H1 (cell line): Measurements from ENCODE around the gene ZNF213. TPM values are rescaled to one million over a fixed set of nuclear protein-coding genes. Genes with fewer than 3 reads are reported as not detected.

Source experiments
- CTCF ChIA-PET: fragments of 300-600 bp; sonication (Branson Sonifier 250); formaldehyde crosslinking; loops from one replicate; lab custom pipeline; 2021; ENCODE audit not compliant: partially characterized antibody; lab: Charles Lee
- POLR2A ChIA-PET: fragments of 300-600 bp; sonication (Branson Sonifier 250); formaldehyde crosslinking; loops from one replicate; lab custom pipeline; 2021; ENCODE audit warnings: inconsistent platforms; ENCODE audit not compliant: partially characterized antibody; lab: Charles Lee
- DNase-seq, 2 experiments: peaks; one replicate each; pipeline versions ENCODE4 v3.0.0 to v3.0.0-alpha.2; 2010 to 2022; ENCODE audit warnings: low spot score in 2 of 2, low read depth in 1 of 2, mixed read lengths in 1 of 2
- FAIRE-seq: peaks from 2 replicates; lab custom pipeline; 2011; peaks lifted over from hg19 to GRCh38; lab: Jason Lieb, UNC
- H2AFZ ChIP-seq: 2 replicates; pipeline ENCODE4 v1.8.1; 2012; ENCODE audit warnings: low read length, inconsistent platforms
- H2AK5ac ChIP-seq: 2 replicates; pipeline ENCODE4 v1.6.1; 2013; ENCODE audit warnings: low read depth, low read length
- H2BK120ac ChIP-seq: replicated peaks from 2 replicates; pipeline ENCODE3; 2013; ENCODE audit warnings: low read depth, low read length, inconsistent platforms
- H2BK12ac ChIP-seq: 2 replicates; pipeline ENCODE4 v1.6.1; 2013; ENCODE audit warnings: low read depth, low read length
- H2BK15ac ChIP-seq: 2 replicates; pipeline ENCODE4 v1.6.1; 2013; ENCODE audit warnings: low read length
- H2BK20ac ChIP-seq: 2 replicates; pipeline ENCODE4 v1.6.1; 2013; ENCODE audit warnings: low read length
- H2BK5ac ChIP-seq: 2 replicates; pipeline ENCODE4 v1.6.1; 2013; ENCODE audit warnings: low read depth, low read length
- H3K14ac ChIP-seq: 2 replicates; pipeline ENCODE4 v1.6.1; 2013; ENCODE audit warnings: inconsistent platforms; ENCODE audit not compliant: insufficient read length
- H3K18ac ChIP-seq: 2 replicates; pipeline ENCODE4 v1.6.1; 2013; ENCODE audit warnings: low read length; ENCODE audit errors: extremely low read depth
- H3K23ac ChIP-seq: 2 replicates; pipeline ENCODE4 v1.6.1; 2013; ENCODE audit warnings: inconsistent platforms; ENCODE audit not compliant: insufficient read length
- H3K23me2 ChIP-seq: 2 replicates; pipeline ENCODE4 v1.6.1; 2013; ENCODE audit warnings: low read depth, low read length
- H3K27ac ChIP-seq: 2 replicates; pipeline ENCODE4 v1.6.1; 2011; ENCODE audit warnings: low read depth, low read length, inconsistent platforms
- H3K27me3 ChIP-seq, 4 experiments: replicated peaks in 1 of 4; 1 replicate in 1 of 4; 2 replicates in 3 of 4; pipeline versions ENCODE4 v1.6.1 to v1.8.1; 2011 to 2013; ENCODE audit warnings: low read length in 3 of 4, mild to moderate bottlenecking in 3 of 4, inconsistent platforms in 2 of 4, mixed read lengths in 2 of 4, moderate library complexity in 1 of 4; ENCODE audit not compliant: control insufficient read depth in 3 of 4, insufficient read depth in 3 of 4; ENCODE audit errors: extremely low read depth in 1 of 4
- H3K36me3 ChIP-seq, 4 experiments: 2 replicates each; pipeline versions ENCODE4 v1.6.1 to v1.8.1; 2011 to 2013; ENCODE audit warnings: mild to moderate bottlenecking in 4 of 4, low read length in 3 of 4, moderate library complexity in 2 of 4, control low read depth in 1 of 4, inconsistent platforms in 1 of 4; ENCODE audit not compliant: insufficient read depth in 4 of 4, control insufficient read depth in 2 of 4
- H3K4ac ChIP-seq: replicated peaks from 2 replicates; pipeline ENCODE3; 2013; ENCODE audit warnings: low read length, low read depth, mixed read lengths, inconsistent platforms; ENCODE audit not compliant: insufficient read length
- H3K4me1 ChIP-seq, 4 experiments: replicated peaks in 1 of 4; 1 replicate in 1 of 4; 2 replicates in 3 of 4; pipeline versions ENCODE4 v1.6.1 to v1.8.1; 2011 to 2013; ENCODE audit warnings: low read length in 3 of 4, inconsistent platforms in 2 of 4, mixed read lengths in 1 of 4; ENCODE audit not compliant: insufficient read depth in 4 of 4, control insufficient read depth in 3 of 4
- H3K4me2 ChIP-seq, 2 experiments: 2 replicates each; pipeline versions ENCODE4 v1.6.1 to v1.8.1; 2011 to 2013; ENCODE audit warnings: low read depth in 2 of 2, low read length in 2 of 2, control low read depth in 1 of 2, inconsistent platforms in 1 of 2, mild to moderate bottlenecking in 1 of 2; ENCODE audit not compliant: insufficient read depth in 1 of 2
- H3K4me3 ChIP-seq, 4 experiments: fragments of 200-600, 300-600 bp in 1 of 4; sonication (generic), shearing (Covaris generic), sonication (Bioruptor Twin) in 1 of 4; 2 replicates each; pipeline versions ENCODE4 v1.5.1 to v1.8.1; 2011 to 2016; ENCODE audit warnings: low read length in 4 of 4, low read depth in 3 of 4, control low read depth in 2 of 4, inconsistent platforms in 2 of 4, mild to moderate bottlenecking in 2 of 4, mixed read lengths in 1 of 4, moderate library complexity in 1 of 4; ENCODE audit not compliant: insufficient read depth in 2 of 4; ENCODE audit errors: extremely low read depth in 1 of 4
- H3K56ac ChIP-seq: replicated peaks from 2 replicates; pipeline ENCODE3; 2013; ENCODE audit warnings: low read depth, mild to moderate bottlenecking, mixed read lengths, low read length, inconsistent platforms; ENCODE audit not compliant: insufficient read length
- H3K79me1 ChIP-seq: 2 replicates; pipeline ENCODE4 v1.6.1; 2013; ENCODE audit warnings: low read depth, low read length, control low read depth
- H3K79me2 ChIP-seq, 2 experiments: 2 replicates each; pipeline versions ENCODE4 v1.6.1 to v1.8.1; 2012 to 2013; ENCODE audit warnings: low read length in 2 of 2, mild to moderate bottlenecking in 2 of 2, inconsistent platforms in 1 of 2; ENCODE audit not compliant: insufficient read depth in 2 of 2, control insufficient read depth in 1 of 2
- H3K9ac ChIP-seq, 4 experiments: replicated peaks in 1 of 4; 1 replicate in 1 of 4; 2 replicates in 3 of 4; pipeline versions ENCODE4 v1.6.1 to v1.8.1; 2011 to 2013; ENCODE audit warnings: low read depth in 3 of 4, low read length in 3 of 4, control low read depth in 2 of 4, mild to moderate bottlenecking in 2 of 4, moderate library complexity in 2 of 4, inconsistent platforms in 1 of 4; ENCODE audit errors: extremely low read depth in 1 of 4
- H3K9me3 ChIP-seq, 2 experiments: 2 replicates each; pipeline versions ENCODE4 v1.6.1 to v1.8.1; 2012 to 2013; ENCODE audit warnings: mild to moderate bottlenecking in 2 of 2, moderate library complexity in 2 of 2, control low read depth in 1 of 2, inconsistent platforms in 1 of 2, low read depth in 1 of 2, low read length in 1 of 2, mixed read lengths in 1 of 2; ENCODE audit not compliant: insufficient read depth in 2 of 2
- H4K20me1 ChIP-seq, 2 experiments: replicated peaks in 1 of 2; 2 replicates each; pipeline versions ENCODE3 to v1.8.1; 2011 to 2013; ENCODE audit warnings: inconsistent platforms in 2 of 2, low read length in 2 of 2, mild to moderate bottlenecking in 1 of 2; ENCODE audit not compliant: insufficient read depth in 2 of 2, control insufficient read depth in 1 of 2
- H4K5ac ChIP-seq: 2 replicates; pipeline ENCODE4 v1.6.1; 2013; ENCODE audit warnings: low read length, low read depth, mixed read lengths, inconsistent platforms; ENCODE audit not compliant: insufficient read length
- H4K8ac ChIP-seq: 2 replicates; pipeline ENCODE4 v1.8.0; 2013; ENCODE audit warnings: mild to moderate bottlenecking, moderate library complexity, low read length, inconsistent platforms; ENCODE audit not compliant: insufficient read depth; ENCODE audit errors: extremely low read depth
- H4K91ac ChIP-seq: replicated peaks from 2 replicates; pipeline ENCODE3; 2013; ENCODE audit warnings: low read length, mixed read lengths, inconsistent platforms; ENCODE audit not compliant: insufficient read length
- ASH2L ChIP-seq: fragments of 200-600, 300-600 bp; sonication (generic); IDR thresholded peaks from one replicate; pipeline ENCODE4 v1.7.1; 2017; ENCODE audit warnings: low read length
- ATF2 ChIP-seq: IDR thresholded peaks from 2 replicates; pipeline ENCODE4 v1.6.1; 2012; ENCODE audit warnings: low read length, inconsistent platforms
- BCL11A ChIP-seq, 2 experiments: IDR thresholded peaks; one replicate each; pipeline ENCODE4 v1.6.1; 2011; ENCODE audit warnings: low read depth in 2 of 2, low read length in 2 of 2, mild to moderate bottlenecking in 2 of 2
- CBX8 ChIP-seq: fragments of 300-800, 300-1000 bp; sonication (generic); IDR thresholded peaks from 2 replicates; pipeline ENCODE4 v1.7.1; 2016; ENCODE audit warnings: low read depth, low read length, borderline replicate concordance
- EZH2 ChIP-seq: fragments of 200-600 bp; sonication (generic); IDR thresholded peaks from 2 replicates; pipeline ENCODE4 v1.7.1; 2012; ENCODE audit warnings: low read depth, mild to moderate bottlenecking, moderate library complexity, low read length, inconsistent platforms; ENCODE audit not compliant: severe bottlenecking
- KDM4A ChIP-seq: IDR thresholded peaks from one replicate; pipeline ENCODE4 v1.7.1; 2012; ENCODE audit warnings: low read depth, mild to moderate bottlenecking, moderate library complexity, low read length, inconsistent platforms; ENCODE audit not compliant: severe bottlenecking
- RBBP5 ChIP-seq: IDR thresholded peaks from 2 replicates; pipeline ENCODE4 v1.7.1; 2012; ENCODE audit warnings: low read depth, mild to moderate bottlenecking, inconsistent platforms, low read length, moderate library complexity, borderline replicate concordance
- RFX5 ChIP-seq: IDR thresholded peaks from 2 replicates; pipeline ENCODE4 v1.6.1; 2011; ENCODE audit warnings: low read depth, low read length, improper control_type of control experiment, borderline replicate concordance
- SIN3A ChIP-seq, 2 experiments: IDR thresholded peaks in 1 of 2; conservative IDR thresholded peaks in 1 of 2; 2 replicates each; pipeline ENCODE4 v1.6.1; 2011 to 2012; ENCODE audit warnings: low read length in 2 of 2, improper control_type of control experiment in 1 of 2, low read depth in 1 of 2, mild to moderate bottlenecking in 1 of 2
- SIRT6 ChIP-seq: IDR thresholded peaks from one replicate; pipeline ENCODE4 v1.7.1; 2012; ENCODE audit warnings: low read length, inconsistent platforms
- WGBS, 2 experiments: shearing (Covaris generic) in 1 of 2; methylation state at CpG; one replicate each; pipeline versions ENCODE4 v1.1.6 to v1.1.7; 2013 to 2015; ENCODE audit warnings: low lambda C conversion rate in 2 of 2, mixed read lengths in 2 of 2, inconsistent platforms in 1 of 2, low coverage in 1 of 2, missing lambda C conversion rate in 1 of 2; ENCODE audit not compliant: insufficient replicate concordance in 2 of 2, insufficient coverage in 1 of 2, insufficient read length in 1 of 2; ENCODE audit errors: extremely low coverage in 1 of 2, missing lambda C conversion rate in 1 of 2; 5-methylcytosine and 5-hydroxymethylcytosine counted together
- polyA plus RNA-seq, 7 experiments: library from polyadenylated mRNA; depleted of rRNA in 3 of 7; stranded (reverse) in 5 of 7; unstranded in 2 of 7; fragments of >200 nt in 5 of 7; fragments of 200-250 nt in 2 of 7; gene quantifications; 1 replicate in 5 of 7; 2 replicates in 1 of 7; 4 replicates in 1 of 7; pipeline versions ENCODE4 v1.2.1 to v1.2.3, GENCODE V29; 2011 to 2013; ENCODE audit warnings: missing spikeins in 2 of 7, mixed read lengths in 2 of 7
- total RNA-seq: library from RNA; stranded (reverse); fragmentation: NEBNext Ultra II Directional; extraction: Animal tissue kit (Norgen Biotek cat#: 25700); gene quantifications from 2 replicates; pipeline ENCODE4 v1.2.1, GENCODE V29; 2021

Gene ZNF213
- total and polyA plus RNA-seq, 2 of the 8 experiments (the other 6 are each of a cell fraction or from before 2014, with no cell fraction given) = 1.6 to 6.9 TPM

- Histone ChIP-seq H3K23me2 (peaks cover 7% of the 10 kb centered on the region), H2BK20ac (no peak overlapping the region), H3K9me3 (no peaks in the 10 kb centered on the region), H3K36me3 (no peaks in the 10 kb centered on the region; a peak in 1 of 8 replicates), H2BK5ac (peak overlapping the region; percentile 71; the same call in 1 of the 2 replicates), H4K8ac (no peak overlapping the region; the same call in 1 of the 2 replicates), H2BK12ac (no peak overlapping the region), H3K4me3 (peak overlapping the region; percentile 81 to 91 (median 88)), H3K9ac (peak overlapping the region; percentile 39 to 80 (median 76)), H3K27me3 (no peaks in the 10 kb centered on the region), H2AK5ac (no peak overlapping the region), H3K23ac (no peak overlapping the region), H3K79me1 (no peaks in the 10 kb centered on the region; the same call in 1 of the 2 replicates), H2AFZ (peak overlapping the region; percentile 60), H3K79me2 (peaks cover 7 to 19% of the 10 kb centered on the region in 2 experiments), H2BK120ac (no peak overlapping the region), H3K27ac (peak overlapping the region; percentile 44; the same call in 1 of the 2 replicates), H4K5ac (no peak overlapping the region), H4K91ac (no peak overlapping the region), H3K56ac (no peak overlapping the region), H3K4me2 (peak overlapping the region; percentile 86 to 90), H3K18ac (peak overlapping the region; percentile 75), H2BK15ac (no peak overlapping the region), H3K4me1 (0 out of 7 replicates have a peak, but pooled peaks cover 0 to 2% (median 0%) of the 10 kb centered on the region in 4 experiments), H3K14ac (no peak overlapping the region), H3K4ac (no peak overlapping the region), H4K20me1 (peaks cover 0 to 8% of the 10 kb centered on the region in 2 experiments)
- FAIRE-seq (no peak), DNase-seq (no peak)
- ChIA-PET POLR2A (interaction anchor here (0.6 to 3.1 kb wide), 27 partner anchors 9 to 122 kb away, joined by 3 to 43 read pairs (median 4); partner anchors contain the start of genes CLDN9, TNFRSF12A and ZSCAN10), CTCF (interaction anchor here (0.6 to 17.4 kb wide), 10 partner anchors 8 to 1143 kb away, joined by 3 to 619 read pairs (median 6); partner anchors contain the start of genes ZNF205 and ZSCAN10)
- WGBS, 2 experiments = 1% methylated on average over 40 of the region's 43 CpGs; no CpG with 5 or more reads in 1 of the 2 experiments
- TF ChIP-seq CBX8 (no peak), RFX5 (no peak), SIN3A (conservative IDR thresholded peaks at IDR 0.05 in 1 of 2, IDR thresholded peaks at IDR 0.05 in 1 of 2; ENCODE audit: low read depth in 1 of 2, low read length in 2 of 2) (peak; percentile 16 to 23; a peak in 1 of 4 replicates), SIRT6 (no peak), ATF2 (no peak), RBBP5 (peak; percentile 69), BCL11A (IDR thresholded peaks at IDR 0.05; ENCODE audit: low read depth in 2 of 2, low read length in 2 of 2) (no peak), EZH2 (no peak), ASH2L (peak; percentile 23), KDM4A (peak; percentile 50)
These were observed 392 bp downstream of the ZNF213 start for GRCh38 chr16:3135126-3135715.
